HG03457 (cell line): ENCODE data around the gene PLA2G4E.

Source experiments
- ATAC-seq: cut with Tn5 transposase; IDR thresholded peaks from one replicate; pipeline ENCODE4 v1.9.1; 2021; ENCODE audit warnings: moderate number of reproducible peaks; ENCODE audit not compliant: unreplicated experiment

Gene PLA2G4E

DNA sequence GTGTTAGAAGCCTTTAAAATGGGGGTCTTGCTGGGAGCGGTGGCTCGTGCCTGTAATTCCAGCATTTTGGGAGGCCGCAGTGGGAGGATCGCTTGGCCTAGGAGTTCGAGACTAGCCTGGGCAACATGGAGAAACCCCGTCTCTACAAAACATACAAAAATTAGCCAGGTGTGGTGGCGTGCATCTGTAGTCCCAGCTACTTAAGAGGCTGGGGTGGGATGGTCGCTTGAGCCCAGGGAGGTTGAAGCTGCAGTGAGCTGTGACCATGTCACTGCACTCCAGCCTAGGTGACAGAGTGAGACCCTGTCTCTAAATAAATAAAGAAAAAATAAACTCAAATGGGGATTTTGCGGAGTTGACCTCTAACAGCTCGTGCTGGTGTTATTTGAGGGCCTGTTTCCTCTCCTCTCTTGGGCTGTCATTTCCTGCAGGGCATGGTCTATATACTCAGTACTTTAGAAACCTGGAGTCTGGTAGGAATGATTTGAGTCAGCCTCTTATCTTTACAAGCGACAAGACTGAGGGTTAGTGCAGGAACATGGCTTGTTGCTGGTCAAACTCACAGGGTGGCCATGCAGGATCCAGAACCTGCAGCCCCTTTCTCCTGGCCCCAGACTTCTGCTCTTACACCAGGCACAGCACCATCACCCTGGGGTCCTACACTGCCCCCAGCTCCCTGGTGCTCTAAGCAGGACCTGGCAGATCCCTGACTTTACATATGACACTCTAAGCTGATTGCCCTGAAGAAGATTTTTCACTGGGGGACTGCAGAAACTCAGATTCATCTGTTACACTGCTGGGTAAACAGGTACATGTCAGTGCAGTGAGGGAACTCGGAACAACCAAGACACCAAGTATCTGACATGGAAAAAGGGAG, 63.6 kb downstream of the PLA2G4E start:
- no peak for ATAC-seq

DNA sequence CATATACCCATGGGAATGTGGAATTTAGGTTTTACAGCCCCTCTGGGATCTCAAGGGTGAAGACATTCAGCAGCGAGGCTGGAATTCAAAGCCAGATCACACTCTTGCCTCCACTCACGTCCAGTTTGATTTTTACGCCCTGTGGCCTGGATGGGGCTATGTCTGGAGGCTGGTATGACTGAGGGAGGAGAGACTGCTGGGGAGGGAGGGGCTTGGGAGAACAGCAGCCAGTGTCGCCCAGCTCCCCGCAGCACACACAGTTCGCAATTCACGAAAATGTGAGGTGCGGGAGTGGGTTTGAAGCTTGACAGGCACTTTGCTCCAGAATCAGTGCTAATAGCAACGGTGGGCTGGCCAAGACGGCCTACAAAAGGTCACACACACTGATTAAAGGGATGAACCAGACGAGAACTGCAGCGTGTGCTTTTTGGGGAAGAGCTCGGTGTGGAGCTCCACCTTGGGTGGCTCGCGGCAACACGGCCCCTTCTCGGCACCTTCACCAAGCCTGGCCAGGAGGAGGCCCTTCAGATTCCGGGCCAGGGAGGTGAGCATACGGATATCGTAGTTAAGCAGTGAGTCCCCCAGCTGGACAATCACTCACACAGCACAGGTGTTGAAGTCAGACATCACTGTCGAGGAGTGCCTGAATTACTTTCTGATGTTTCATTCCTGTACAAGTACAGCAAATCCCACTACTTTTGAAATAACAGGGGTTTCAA, 64.9 kb downstream of the PLA2G4E start:
- ATAC-seq: no peak

DNA sequence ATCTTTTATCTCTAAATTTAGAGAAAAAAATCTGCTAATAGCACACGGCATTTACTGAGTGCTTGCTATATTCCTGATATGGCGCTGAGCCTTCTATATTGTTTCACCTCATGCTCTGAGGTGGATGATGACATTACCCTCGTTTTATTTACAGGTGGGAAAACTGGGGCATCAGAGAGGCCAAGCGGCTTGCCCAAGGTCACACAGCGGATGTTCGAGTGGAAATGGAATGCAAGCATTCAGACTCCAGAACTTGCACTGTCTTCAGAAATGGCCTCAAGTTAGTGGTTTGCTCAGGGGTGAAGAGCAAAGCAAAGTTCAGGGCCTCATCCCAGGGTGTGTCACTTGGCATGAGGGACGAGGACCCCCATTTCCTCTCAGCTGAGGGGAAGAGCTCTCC, 65.7 kb downstream of the PLA2G4E start:
- no peak for ATAC-seq

DNA sequence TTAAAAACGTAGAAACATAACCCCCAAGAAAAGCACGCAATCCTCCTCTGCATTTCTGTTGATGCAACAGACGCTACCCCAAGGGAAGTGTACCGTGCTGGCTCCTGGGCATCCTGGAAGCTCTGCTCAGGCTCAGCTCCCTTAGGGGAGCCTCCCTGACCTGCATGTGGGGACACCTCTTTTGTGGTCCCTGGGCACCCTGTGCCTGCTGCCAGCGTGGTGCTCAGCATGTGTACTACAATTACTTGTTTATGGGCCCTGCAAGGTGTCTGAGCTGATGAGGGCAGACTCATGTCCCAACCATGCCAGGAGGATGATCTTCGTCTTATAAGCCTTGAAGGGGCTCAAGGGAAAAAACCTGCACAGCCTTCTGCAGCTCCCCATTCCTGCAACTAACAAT, 66.8 kb downstream of the PLA2G4E start:
- ATAC-seq: no peak

DNA sequence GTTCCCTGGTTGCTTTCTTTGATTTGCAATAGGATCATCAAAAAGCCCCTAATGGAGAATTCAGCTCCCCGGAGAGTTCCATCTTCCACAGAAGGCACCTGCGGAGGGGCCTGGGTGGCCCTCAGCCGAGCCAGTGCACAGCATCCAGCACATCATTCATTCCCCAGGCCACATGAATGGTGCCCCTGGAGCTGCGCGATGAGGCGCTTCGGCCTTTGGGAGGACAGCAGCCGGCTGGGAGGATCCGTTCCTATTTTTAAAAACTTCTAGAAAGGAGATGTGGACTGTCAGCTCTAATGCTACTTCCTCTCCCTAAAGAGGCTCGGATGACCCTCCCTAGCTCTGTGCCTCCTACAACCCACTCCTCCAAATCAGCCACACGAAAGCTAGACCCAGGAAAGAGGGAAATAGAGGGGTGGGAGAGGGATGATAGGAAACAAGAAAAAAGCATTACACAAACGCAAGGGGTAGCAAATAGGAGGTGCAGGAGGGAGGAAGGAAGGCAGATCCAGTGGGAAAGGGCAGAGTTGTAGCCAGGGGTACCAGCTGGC, 68.8 kb downstream of the PLA2G4E start:
- ATAC-seq: no peak

DNA sequence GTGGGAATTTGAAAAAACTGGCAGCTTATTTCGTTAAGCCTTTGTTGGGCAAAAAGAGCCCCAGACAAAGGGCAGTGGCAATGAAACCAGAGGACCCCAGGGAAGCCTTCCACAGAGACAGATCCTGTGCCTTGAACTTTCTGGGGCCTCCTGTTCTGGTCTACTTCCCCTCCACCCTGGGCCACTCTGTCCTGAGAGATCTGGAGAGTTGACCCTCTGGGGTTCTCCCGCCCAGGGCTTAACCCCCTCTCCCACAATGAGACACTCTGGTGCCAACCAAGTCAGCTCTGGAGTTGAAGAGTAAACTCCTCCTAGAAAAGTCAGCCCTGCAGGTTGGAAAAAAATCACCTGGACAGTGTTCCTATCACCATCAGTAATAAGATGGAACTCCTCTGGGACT, 69.3 kb downstream of the PLA2G4E start:
- no peak for ATAC-seq

DNA sequence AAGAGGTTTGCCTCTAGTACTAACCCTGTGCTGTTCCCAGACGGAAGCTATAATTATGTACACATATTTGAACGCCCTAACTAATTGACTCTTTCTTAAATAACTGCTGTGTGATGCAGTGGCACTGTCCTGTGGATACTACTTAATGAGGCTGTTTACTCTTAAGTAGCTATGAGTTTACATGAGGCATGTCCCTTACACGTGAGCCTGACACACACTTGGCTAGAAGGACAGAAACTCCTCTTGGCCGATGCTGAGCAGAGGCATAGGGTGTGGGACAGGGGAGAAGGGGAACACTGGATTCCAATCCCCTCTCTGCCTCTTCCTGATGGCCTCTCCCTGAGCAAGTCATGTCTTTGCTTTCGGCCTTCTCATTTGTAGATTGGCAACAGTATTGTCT, 70.4 kb downstream of the PLA2G4E start:
- no peak for ATAC-seq

DNA sequence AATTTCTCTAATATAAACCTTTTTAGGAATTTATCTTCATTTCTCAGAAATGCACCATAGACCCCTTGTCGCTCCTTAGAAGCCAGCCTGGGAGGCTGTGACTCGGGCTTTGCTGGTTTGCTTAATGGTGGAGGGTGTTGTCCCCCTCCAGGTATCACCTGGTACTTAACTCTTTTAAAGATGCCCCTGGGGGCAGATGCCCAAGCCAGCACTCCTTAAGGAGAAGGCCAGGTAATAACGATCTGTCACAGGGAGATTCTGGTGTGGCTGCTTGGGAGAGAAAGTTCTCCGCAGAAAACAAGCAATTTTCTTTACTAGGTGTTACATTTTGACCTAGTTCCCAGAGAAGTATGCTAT, 70.7 kb downstream of the PLA2G4E start:
- ATAC-seq: no peak

DNA sequence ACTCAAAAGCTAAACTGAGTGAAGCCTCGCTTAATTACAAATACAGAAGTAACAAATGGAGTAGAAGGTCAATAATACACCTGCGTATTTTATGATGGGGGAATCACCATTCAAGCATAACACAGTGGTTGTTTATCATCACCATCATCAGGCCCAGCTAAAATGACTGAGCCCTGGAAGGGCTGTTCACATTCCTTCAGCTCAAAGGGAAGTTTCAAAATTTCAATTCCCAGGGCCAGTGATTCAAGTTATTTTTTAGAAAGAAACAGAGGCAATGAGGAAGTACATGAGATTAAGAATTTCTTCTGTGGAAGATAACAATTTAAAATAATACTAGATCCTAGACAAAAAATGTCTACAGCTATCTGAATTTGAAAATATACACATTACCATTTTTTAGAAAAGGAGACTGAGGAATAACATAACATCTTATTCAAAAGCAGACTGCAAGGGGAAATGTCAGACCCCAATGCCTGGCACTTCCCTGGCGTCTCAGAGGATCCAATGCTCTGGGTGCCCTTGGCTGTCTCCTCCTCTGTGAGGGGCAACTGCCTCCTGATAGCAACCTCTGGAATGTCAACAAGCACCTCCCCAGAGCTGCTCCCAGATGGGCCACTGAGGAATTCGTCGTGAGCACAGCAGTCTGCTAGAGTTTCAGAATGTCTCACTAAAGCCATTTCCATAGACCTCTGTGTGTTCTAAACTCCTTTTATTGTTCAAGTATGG, 71.3 kb downstream of the PLA2G4E start:
- ATAC-seq: no peak

DNA sequence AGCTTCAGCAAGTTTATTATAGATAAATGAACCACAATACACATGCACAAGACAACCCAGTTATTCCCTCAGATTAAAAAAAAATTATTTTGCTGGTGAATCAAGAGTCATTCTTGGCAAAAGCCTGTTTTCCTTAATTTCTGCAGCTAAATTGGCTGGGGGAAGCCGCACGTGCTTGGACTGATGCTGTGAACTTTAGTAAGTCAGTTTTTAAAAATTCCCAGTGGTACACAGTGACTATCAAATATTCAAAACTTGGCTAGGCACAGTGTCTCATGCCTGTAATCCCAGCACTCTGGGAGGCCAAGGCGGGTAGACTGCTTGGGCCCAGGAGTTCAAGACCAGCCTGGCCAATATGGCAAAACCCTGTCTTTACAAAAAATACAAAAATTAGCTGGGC, 72.4 kb downstream of the PLA2G4E start:
- no peak for ATAC-seq

DNA sequence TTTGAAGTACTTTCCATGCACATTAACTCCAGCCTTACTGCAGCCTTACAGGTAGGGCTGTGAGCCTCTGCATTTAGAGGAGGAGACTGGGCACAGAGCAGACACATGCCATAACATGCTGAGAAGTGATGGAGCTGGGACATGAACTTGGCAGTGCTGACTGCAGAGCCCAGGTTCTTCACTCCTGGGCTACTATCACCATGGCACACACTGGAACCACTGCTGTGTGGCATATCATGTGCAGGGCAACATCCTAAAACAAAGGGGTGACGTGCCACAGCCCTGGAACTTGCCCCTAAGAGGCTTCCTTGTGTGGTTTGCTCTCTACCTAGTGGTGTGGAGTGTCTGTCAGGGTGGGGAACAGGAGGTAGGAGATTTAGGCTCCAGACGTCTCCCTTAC, 73.9 kb downstream of the PLA2G4E start:
- ATAC-seq: no peak

DNA sequence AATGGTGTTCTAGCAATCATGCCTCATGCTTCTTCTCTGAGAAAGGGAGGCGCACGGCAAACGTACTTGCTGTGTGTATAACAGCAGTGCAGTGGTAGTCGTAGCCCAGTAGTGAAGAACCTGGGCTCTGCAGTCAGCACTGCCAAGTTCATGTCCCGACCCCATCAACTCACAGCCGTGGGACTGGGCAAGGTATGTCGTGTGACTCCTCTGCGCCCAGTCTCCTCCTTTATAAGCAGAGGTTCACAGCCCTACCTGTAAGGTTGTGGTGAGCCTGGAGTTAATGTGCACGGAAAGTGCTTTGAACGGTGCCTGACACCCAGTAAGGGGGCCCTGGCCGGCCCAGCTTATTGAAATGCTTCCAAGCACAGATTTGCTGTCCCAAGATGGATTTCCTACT, 75.1 kb downstream of the PLA2G4E start:
- no peak for ATAC-seq

DNA sequence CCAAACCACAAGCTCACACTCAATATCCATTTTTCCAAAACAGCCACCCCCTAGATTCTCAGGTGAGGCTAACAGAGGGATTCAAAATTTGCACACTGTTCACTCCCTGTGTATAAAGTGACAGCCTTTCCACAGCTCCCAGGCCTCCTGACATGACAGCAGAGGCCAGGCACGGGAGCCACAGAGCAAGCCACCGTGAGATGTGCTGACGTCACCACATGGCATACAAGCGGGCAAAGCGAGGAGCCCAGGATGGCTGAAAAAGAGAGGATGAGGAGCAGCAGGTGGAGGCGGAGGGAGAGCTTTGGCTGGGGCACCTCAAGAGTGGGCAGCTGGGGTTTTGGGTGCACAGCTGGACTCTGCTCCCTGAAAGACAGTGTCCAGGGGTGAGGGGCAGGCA, 75.6 kb downstream of the PLA2G4E start:
- ATAC-seq: no peak

DNA sequence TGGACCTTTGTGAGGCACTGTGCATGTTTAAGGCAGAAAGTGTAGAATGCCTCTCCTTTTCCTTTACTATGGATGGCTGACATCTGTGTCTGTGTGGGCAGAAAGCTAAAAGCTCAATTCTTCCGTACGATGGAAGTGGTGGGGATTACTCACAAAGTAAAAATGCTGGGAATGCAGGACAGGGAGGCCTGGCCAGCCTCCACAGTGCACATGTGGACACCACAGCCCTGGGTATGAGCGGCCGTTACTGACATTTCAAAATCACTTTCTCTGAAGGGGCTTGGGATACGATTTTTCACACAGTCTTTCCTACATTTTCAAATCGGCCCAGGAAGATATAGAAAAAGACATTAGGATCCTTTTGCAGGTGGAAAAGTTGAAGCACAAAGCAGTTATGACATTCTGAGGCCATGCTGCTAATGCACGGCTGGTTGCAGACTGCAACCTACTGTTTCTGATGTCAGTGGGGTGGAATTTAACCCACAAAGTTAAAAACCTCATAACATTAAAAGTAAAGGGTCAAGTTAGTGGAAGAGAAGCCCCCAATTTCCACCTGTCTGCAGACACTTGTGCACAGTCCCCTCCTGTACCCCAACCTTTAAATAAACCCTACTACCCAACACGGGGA, 76.4 kb downstream of the PLA2G4E start:
- no peak for ATAC-seq

DNA sequence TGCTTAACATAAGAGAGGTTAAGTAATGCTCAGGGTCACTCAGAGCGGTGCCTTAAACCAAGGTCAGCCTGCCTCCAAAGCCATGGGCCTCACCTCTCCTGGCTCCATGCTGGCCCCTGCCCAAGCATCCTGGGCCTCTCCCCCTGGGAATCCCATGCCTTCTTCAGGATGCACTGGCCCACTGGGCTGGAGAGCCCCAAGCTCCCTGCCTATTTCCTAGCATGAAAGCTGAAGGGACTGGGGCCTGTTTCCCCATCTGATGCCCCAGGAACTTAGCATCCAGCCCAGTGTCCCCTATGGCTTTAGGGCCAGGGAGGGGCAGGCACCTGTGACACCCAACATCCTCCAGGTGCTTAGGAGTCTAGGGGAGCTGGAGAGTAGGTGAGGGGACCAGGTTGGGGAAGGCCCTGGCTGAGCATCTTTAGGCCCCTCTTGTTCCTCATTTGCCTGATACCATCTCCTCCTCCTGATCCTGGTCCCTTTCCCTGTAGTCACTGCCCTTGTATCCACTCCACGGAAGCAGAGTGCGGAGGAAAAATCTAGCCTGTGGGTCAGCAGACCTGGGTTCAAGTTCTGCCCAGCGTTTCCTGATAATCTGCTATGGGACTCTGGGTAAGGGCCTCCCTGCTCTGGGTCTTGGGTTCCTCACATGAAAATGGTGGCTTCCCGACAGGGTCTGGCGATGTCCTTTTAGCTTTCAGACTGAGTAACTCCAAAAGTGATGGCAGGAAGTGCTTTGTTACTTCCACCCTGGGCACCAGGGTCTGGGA, 77.1 kb downstream of the PLA2G4E start:
- no peak for ATAC-seq

DNA sequence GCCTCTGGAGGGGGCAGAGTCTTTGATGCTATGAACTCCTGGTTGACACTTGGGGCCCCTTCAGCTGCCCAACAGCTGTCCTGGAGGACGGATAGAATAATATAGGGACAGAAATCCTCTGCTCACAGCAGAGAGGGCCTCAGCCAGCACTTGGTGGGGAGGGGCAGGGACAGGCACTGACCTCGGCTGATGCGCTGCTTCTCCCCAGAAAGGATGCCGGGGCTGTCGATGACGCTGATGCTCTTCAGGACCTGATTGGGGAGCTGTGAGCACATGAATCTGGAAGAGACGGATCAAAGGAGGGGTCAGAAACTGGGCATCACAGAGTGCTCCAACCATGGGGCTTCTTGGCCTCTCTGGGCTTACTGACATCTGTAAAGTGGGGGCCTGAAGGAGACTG, 78.0 kb downstream of the PLA2G4E start:
- no peak for ATAC-seq

DNA sequence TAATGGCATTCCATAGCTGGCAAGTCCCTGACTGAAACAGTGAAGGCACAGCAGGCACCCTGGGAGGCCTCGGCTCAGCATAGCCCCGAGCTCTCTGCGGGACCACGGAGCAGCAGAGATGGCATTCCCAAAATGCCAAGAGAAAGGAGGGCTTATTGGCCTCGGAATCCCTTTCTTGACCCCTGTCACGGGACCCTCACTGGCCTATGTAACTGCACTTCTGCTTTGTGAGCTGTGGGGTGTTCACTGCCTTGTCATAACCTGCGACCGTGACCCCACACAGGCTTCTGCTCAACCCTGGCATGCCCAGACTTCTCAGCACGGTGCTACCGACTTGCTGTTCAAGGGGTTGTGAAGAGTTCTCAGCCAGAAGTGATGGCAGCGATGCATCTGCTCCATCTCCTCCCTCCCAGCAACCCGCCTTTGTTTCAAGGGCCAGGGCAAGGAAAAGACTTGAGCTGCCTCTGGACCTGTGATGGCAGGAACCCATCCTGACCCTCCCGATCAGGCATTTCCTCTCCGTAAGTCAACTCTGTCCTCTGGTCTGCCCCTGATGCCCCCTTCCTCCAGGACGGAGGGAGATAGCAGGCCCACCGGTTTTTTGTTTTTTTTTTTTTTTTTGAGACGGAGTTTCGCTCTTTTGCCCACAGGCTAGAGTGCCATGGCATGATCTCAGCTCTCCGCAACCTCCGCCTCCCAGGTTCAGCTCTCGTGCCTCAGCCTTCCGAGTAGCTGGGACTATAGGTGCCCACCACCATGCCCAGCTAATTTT, 79.0 kb downstream of the PLA2G4E start:
- ATAC-seq: no peak

DNA sequence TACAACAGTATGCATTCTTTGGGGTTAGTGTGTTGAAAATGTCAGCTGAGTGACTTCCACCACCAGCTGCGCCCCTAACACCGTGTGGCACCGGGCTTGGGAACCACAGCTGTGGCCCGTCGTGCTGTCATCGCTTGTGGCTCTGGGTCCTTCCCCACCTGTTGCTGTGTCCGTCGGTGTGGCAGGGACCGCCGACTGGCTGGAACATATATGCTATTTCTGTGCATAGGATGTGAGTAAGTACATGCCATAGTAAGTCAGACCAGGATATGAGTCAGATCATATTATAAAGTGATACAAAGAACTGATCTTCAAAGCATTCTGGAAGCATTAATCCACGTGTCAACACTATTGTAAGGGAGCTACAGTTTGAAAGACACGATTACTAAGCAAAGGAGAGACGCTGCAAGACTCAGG, 80.4 kb downstream of the PLA2G4E start:
- ATAC-seq: no peak

DNA sequence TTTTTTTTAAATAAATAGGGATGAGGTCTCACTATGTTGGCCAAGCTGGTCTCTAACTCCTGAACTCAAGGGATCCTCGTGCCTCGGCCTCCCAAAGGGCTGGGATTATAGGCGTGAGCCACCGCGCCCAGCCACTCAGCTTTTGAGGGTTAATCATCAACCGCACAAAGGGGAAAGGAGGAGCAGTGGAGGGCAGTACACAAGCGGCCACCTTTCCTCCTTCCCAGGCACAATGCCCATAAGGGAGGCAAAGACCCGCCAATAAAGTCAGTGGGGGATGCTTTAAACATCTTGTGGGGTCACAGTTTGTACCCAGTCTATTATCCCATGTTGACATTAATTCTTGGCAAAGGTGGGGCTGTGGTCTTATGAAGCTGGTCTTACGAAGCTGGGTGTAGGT, 80.9 kb downstream of the PLA2G4E start:
- no peak for ATAC-seq

DNA sequence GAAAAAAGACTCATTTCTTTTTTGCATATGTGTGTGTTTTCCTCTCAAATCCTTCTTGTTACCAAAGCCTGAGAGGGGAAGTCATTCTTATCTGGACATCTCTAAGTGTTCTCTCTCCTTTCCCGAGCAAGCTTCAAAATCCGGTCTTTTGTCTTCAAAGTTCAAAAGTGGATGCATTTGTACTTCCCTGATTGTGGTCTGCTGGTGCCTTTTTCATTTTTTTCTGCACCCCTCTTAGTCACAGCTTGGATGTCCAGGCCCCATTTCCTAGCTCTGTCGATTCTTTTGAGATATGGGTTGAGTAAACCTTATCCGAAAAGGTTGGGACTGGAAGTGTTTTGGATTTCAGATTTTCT, 83.3 kb downstream of the PLA2G4E start:
- no peak for ATAC-seq
